AG04449 (cell line): Measurements from ENCODE around the gene MEIS2.

ENCODE experiments used
- CTCF ChIA-PET: fragments of 350-600 bp; formaldehyde crosslinking; extraction: SDS; loops from one replicate; lab custom pipeline; 2021; ENCODE audit warnings: antibody characterized with exemption; lab: Yijun Ruan, JAX
- POLR2A ChIA-PET: fragments of 400-600, 350-600 bp; formaldehyde crosslinking; extraction: SDS; loops from one replicate; lab custom pipeline; 2020; ENCODE audit warnings: antibody characterized with exemption, inconsistent platforms; lab: Yijun Ruan, JAX
- DNase-seq: peaks from one replicate; pipeline ENCODE4 v3.0.0-alpha.2; 2010; ENCODE audit warnings: low read depth, low spot score
- H3K4me3 ChIP-seq: 2 replicates; pipeline ENCODE4 v1.5.1; 2011; ENCODE audit warnings: low read depth, mild to moderate bottlenecking, control low read depth, low read length
- TF ChIP-seq, protein P1 (sequence below): IDR thresholded peaks from one replicate; pipeline ENCODE4 v1.5.1; 2011; ENCODE audit warnings: mild to moderate bottlenecking, moderate library complexity, low read length, control low read depth, inconsistent platforms; ENCODE audit not compliant: insufficient read depth; ENCODE audit errors: missing control alignments

Gene MEIS2

DNA sequence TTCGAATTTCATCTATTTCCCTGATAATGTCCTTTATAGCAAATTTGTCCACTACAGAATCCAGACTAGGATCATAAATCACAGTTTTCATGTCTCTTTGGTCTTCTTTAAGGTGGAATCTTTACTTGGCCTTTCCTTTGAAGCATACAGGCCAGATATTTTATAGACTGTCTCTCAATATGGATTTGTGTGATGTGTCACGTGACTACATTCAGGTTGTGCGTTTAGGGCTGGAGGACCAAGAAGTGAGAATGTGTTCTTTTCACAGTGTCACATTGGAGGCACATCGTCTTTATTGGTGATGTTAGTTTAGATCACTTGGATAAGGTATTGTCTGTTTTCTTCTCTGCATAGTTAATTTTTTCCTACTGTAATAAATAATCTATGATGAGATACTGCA is 232.9 kb downstream of the MEIS2 start:
- POLR2A ChIA-PET = no interaction called here
- DNase-seq = no peak
- CTCF ChIA-PET = no interaction called here

DNA sequence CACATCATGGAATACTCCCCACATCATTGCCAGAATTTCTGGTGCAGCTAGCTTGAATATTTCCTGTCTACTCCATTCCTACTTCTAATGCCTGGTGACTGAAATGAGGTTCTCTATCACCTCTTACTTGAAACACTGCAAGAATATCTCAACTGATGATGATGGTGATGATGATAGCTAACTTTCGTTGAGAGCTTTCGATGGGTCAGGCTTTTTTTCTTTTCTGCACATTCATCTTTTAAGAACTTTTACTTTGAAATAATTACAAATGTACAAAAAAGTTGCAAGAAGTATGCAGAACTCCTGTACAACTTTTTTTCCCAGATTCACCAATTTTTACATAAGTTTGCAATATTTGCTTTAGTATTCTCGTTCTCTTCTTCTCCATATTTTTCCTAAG is 233.5 kb downstream of the MEIS2 start:
- CTCF ChIA-PET = no interaction called here
- DNase-seq = no peak
- POLR2A ChIA-PET = no interaction called here
- H3K4me3 ChIP-seq = no peak overlapping the region
- TF ChIP-seq, protein P1, sequence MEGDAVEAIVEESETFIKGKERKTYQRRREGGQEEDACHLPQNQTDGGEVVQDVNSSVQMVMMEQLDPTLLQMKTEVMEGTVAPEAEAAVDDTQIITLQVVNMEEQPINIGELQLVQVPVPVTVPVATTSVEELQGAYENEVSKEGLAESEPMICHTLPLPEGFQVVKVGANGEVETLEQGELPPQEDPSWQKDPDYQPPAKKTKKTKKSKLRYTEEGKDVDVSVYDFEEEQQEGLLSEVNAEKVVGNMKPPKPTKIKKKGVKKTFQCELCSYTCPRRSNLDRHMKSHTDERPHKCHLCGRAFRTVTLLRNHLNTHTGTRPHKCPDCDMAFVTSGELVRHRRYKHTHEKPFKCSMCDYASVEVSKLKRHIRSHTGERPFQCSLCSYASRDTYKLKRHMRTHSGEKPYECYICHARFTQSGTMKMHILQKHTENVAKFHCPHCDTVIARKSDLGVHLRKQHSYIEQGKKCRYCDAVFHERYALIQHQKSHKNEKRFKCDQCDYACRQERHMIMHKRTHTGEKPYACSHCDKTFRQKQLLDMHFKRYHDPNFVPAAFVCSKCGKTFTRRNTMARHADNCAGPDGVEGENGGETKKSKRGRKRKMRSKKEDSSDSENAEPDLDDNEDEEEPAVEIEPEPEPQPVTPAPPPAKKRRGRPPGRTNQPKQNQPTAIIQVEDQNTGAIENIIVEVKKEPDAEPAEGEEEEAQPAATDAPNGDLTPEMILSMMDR = no peak

More for the DNA sequence above, 232.9 kb downstream of the MEIS2 start:
- H3K4me3 ChIP-seq = no peak overlapping the region
- TF ChIP-seq, protein P1 = no peak

- H3K4me3 ChIP-seq = no peak overlapping the region
- ChIA-PET CTCF (interaction anchor here (0.8 to 1.9 kb wide), 2 partner anchors 20 to 21 kb away, joined by 3 to 6 read pairs; no protein-coding TSS in a partner anchor), POLR2A (no interaction called here)
- TF ChIP-seq, protein P1 = no peak
- DNase-seq = no peak
Measured at GRCh38 chr15:36863570-36863969, 236.8 kb downstream of the MEIS2 start.

DNA sequence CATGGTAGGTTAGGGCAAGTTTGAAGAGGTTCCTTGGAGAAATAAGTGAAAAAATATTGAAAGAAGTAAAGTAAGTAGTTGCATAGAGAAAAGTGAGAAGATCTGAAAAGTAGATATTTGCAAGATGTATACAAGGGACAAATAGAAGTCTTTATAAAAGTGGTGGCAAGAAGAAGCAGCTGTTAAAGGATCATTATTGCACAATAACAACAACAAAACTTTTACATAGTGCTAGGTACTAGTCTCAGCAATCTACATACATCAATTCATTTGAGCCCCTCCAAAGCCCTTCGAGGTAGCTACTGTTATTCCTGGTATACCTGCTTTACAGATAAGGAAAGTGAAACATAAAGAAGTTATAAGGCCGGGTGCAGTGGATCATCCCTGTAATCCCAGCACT is 239.6 kb downstream of the MEIS2 start:
- CTCF ChIA-PET = no interaction called here
- TF ChIP-seq, protein P1 = no peak

GRCh38 chr15:36858423-36858822 is 241.9 kb downstream of the MEIS2 start:
- no peak overlapping the region for H3K4me3 ChIP-seq
- DNase-seq = no peak
- TF ChIP-seq, protein P1 = no peak
- POLR2A ChIA-PET = no interaction called here
- CTCF ChIA-PET = no interaction called here

More for the DNA sequence above, 239.6 kb downstream of the MEIS2 start:
- DNase-seq = no peak
- H3K4me3 ChIP-seq = no peak overlapping the region
- POLR2A ChIA-PET = no interaction called here

- ChIA-PET CTCF (no interaction called here), POLR2A (no interaction called here)
- DNase-seq = no peak
- TF ChIP-seq, protein P1 = no peak
- no peak overlapping the region for H3K4me3 ChIP-seq
Measured at GRCh38 chr15:36856339-36856973, 243.9 kb downstream of the MEIS2 start.
